Measurements from ENCODE around the gene PTGER3. TPM values are rescaled to one million over a fixed set of nuclear protein-coding genes. Genes with fewer than 3 reads are reported as not detected.
"Not testable (repeated sequence)": the region's sequence is repeated elsewhere in the genome, so short reads cannot be mapped to it uniquely, and the experiment has no call there.

The PTGER3 gene
- total RNA-seq, 2 experiments from 2014 or later = 0.05 TPM; not detected in 1

- Mint-ChIP-seq H3K27ac (no peak overlapping the region), H3K27me3 (ENCODE audit: low read depth) (peaks cover 8% of the 10 kb centered on the region), H3K9me3 (peaks cover 5% of the 10 kb centered on the region), H3K4me1 (ENCODE audit: low read depth) (no peaks in the 10 kb centered on the region), H3K36me3 (ENCODE audit: low read depth) (no peaks in the 10 kb centered on the region), H3K4me3 (no peak overlapping the region)
- CTCF ChIA-PET = interaction anchor here (0.6 to 1.1 kb wide), 5 partner anchors 11 to 614 kb away, joined by 3 to 4 read pairs (median 3); no protein-coding TSS in a partner anchor
- intact Hi-C loops (cut with micrococcal nuclease) = no loop called here
- no peak for DNase-seq
These were observed 81.5 kb downstream of the PTGER3 start for GRCh38 chr1:70966018-70966638.

GRCh38 chr1:70963374-70963773, 84.2 kb downstream of the PTGER3 start:
- intact Hi-C loops (cut with micrococcal nuclease) = no loop called here
- Mint-ChIP-seq H3K36me3 (ENCODE audit: low read depth) (no peaks in the 10 kb centered on the region), H3K4me3 (no peak overlapping the region), H3K4me1 (ENCODE audit: low read depth) (no peaks in the 10 kb centered on the region), H3K27me3 (ENCODE audit: low read depth) (peaks cover 8% of the 10 kb centered on the region), H3K27ac (no peak overlapping the region), H3K9me3 (peaks cover 5% of the 10 kb centered on the region)
- CTCF ChIA-PET = no interaction called here
- no peak for DNase-seq

- peaks cover 5% of the 10 kb centered on the region for H3K9me3 Mint-ChIP-seq
- intact Hi-C loops (cut with micrococcal nuclease) = no loop called here
- CTCF ChIA-PET = no interaction called here
- no peak for DNase-seq
- H3K27ac Mint-ChIP-seq = no peak overlapping the region
- peaks cover 5% of the 10 kb centered on the region for H3K27me3 Mint-ChIP-seq (ENCODE audit: low read depth)
- H3K4me1 Mint-ChIP-seq (ENCODE audit: low read depth) = no peaks in the 10 kb centered on the region
- H3K4me3 Mint-ChIP-seq = no peak overlapping the region
- no peaks in the 10 kb centered on the region for H3K36me3 Mint-ChIP-seq (ENCODE audit: low read depth)
These were observed 86.1 kb downstream of the PTGER3 start for GRCh38 chr1:70961374-70961975.

GRCh38 chr1:70948396-70949017, 99.1 kb downstream of the PTGER3 start:
- Mint-ChIP-seq H3K27me3 (ENCODE audit: low read depth) (peaks cover 2% of the 10 kb centered on the region), H3K36me3 (ENCODE audit: low read depth) (no peaks in the 10 kb centered on the region), H3K27ac (no peak overlapping the region)

GRCh38 chr1:70947835-70948234, 99.8 kb downstream of the PTGER3 start:
- CTCF ChIA-PET = no interaction called here
- H3K27ac Mint-ChIP-seq = no peak overlapping the region
- peaks cover 2% of the 10 kb centered on the region for H3K27me3 Mint-ChIP-seq (ENCODE audit: low read depth)
- DNase-seq = no peak
- no peaks in the 10 kb centered on the region for H3K9me3 Mint-ChIP-seq
- H3K36me3 Mint-ChIP-seq (ENCODE audit: low read depth) = no peaks in the 10 kb centered on the region
- no peak overlapping the region for H3K4me3 Mint-ChIP-seq
- no peaks in the 10 kb centered on the region for H3K4me1 Mint-ChIP-seq (ENCODE audit: low read depth)
- intact Hi-C loops (cut with micrococcal nuclease) = no loop called here

More at GRCh38 chr1:70948396-70949017, 99.1 kb downstream of the PTGER3 start:
- CTCF ChIA-PET = no interaction called here
- intact Hi-C loops (cut with micrococcal nuclease) = no loop called here
- DNase-seq = no peak
- Mint-ChIP-seq H3K4me1 (ENCODE audit: low read depth) (no peaks in the 10 kb centered on the region), H3K4me3 (no peak overlapping the region), H3K9me3 (no peaks in the 10 kb centered on the region)

- Mint-ChIP-seq H3K4me3 (no peak overlapping the region), H3K36me3 (ENCODE audit: low read depth) (no peaks in the 10 kb centered on the region), H3K4me1 (ENCODE audit: low read depth) (no peaks in the 10 kb centered on the region), H3K27ac (no peak overlapping the region), H3K27me3 (ENCODE audit: low read depth) (peaks cover 4% of the 10 kb centered on the region), H3K9me3 (peaks cover 1% of the 10 kb centered on the region)
- intact Hi-C loops (cut with micrococcal nuclease) = no loop called here
- CTCF ChIA-PET = no interaction called here
- DNase-seq = no peak
These were observed 101.9 kb downstream of the PTGER3 start for GRCh38 chr1:70945676-70946075.

GRCh38 chr1:70945251-70945650, 102.4 kb downstream of the PTGER3 start:
- Mint-ChIP-seq H3K36me3 (ENCODE audit: low read depth) (no peaks in the 10 kb centered on the region), H3K27me3 (ENCODE audit: low read depth) (peaks cover 4% of the 10 kb centered on the region), H3K4me3 (no peak overlapping the region), H3K4me1 (ENCODE audit: low read depth) (no peaks in the 10 kb centered on the region), H3K27ac (no peak overlapping the region), H3K9me3 (peaks cover 3% of the 10 kb centered on the region)
- intact Hi-C loops (cut with micrococcal nuclease) = no loop called here
- no peak for DNase-seq
- CTCF ChIA-PET = no interaction called here

- no peak for DNase-seq
- peaks cover 1% of the 10 kb centered on the region for H3K27me3 Mint-ChIP-seq (ENCODE audit: low read depth)
- no peak overlapping the region for H3K4me3 Mint-ChIP-seq
- intact Hi-C loops (cut with micrococcal nuclease) = no loop called here
- H3K9me3 Mint-ChIP-seq = peaks cover 3% of the 10 kb centered on the region
- no peaks in the 10 kb centered on the region for H3K36me3 Mint-ChIP-seq (ENCODE audit: low read depth)
- H3K4me1 Mint-ChIP-seq (ENCODE audit: low read depth) = no peaks in the 10 kb centered on the region
- no peak overlapping the region for H3K27ac Mint-ChIP-seq
- CTCF ChIA-PET = no interaction called here
These were observed 106.1 kb downstream of the PTGER3 start for GRCh38 chr1:70941563-70941962.

GRCh38 chr1:70940398-70940797, 107.2 kb downstream of the PTGER3 start:
- CTCF ChIA-PET; H3K27me3 Mint-ChIP-seq (ENCODE audit: low read depth); H3K27ac Mint-ChIP-seq; H3K36me3 Mint-ChIP-seq (ENCODE audit: low read depth); intact Hi-C loops (cut with micrococcal nuclease); DNase-seq; H3K4me1 Mint-ChIP-seq (ENCODE audit: low read depth); H3K4me3 Mint-ChIP-seq; H3K9me3 Mint-ChIP-seq: not testable (repeated sequence)

- no peaks in the 10 kb centered on the region for H3K4me1 Mint-ChIP-seq (ENCODE audit: low read depth)
- CTCF ChIA-PET = interaction anchor here (0.7 kb wide), 1 partner anchor 410 kb away, joined by 3 read pairs; no protein-coding TSS in a partner anchor
- no peak for DNase-seq
- no peaks in the 10 kb centered on the region for H3K36me3 Mint-ChIP-seq (ENCODE audit: low read depth)
- intact Hi-C loops (cut with micrococcal nuclease) = no loop called here
- H3K27ac Mint-ChIP-seq = no peak overlapping the region
- peaks cover 2% of the 10 kb centered on the region for H3K27me3 Mint-ChIP-seq (ENCODE audit: low read depth)
- no peak overlapping the region for H3K4me3 Mint-ChIP-seq
- H3K9me3 Mint-ChIP-seq = no peaks in the 10 kb centered on the region
These were observed 113.2 kb downstream of the PTGER3 start for GRCh38 chr1:70934194-70934961.

GRCh38 chr1:70930062-70930461, 117.6 kb downstream of the PTGER3 start:
- no peaks in the 10 kb centered on the region for H3K4me1 Mint-ChIP-seq (ENCODE audit: low read depth)
- no peak overlapping the region for H3K4me3 Mint-ChIP-seq
- intact Hi-C loops (cut with micrococcal nuclease) = no loop called here
- DNase-seq = no peak
- no peaks in the 10 kb centered on the region for H3K36me3 Mint-ChIP-seq (ENCODE audit: low read depth)
- H3K27me3 Mint-ChIP-seq (ENCODE audit: low read depth) = peaks cover 4% of the 10 kb centered on the region
- CTCF ChIA-PET = no interaction called here
- no peaks in the 10 kb centered on the region for H3K9me3 Mint-ChIP-seq
- no peak overlapping the region for H3K27ac Mint-ChIP-seq

GRCh38 chr1:70922196-70922595, 125.4 kb downstream of the PTGER3 start:
- H3K27me3 Mint-ChIP-seq (ENCODE audit: low read depth) = no peaks in the 10 kb centered on the region
- H3K4me1 Mint-ChIP-seq (ENCODE audit: low read depth) = no peaks in the 10 kb centered on the region
- no peak for DNase-seq
- H3K27ac Mint-ChIP-seq = no peak overlapping the region
- H3K9me3 Mint-ChIP-seq = peaks cover 9% of the 10 kb centered on the region
- H3K36me3 Mint-ChIP-seq (ENCODE audit: low read depth) = no peaks in the 10 kb centered on the region
- CTCF ChIA-PET = interaction anchor here (0.8 kb wide), 1 partner anchor 775 kb away, joined by 5 read pairs; no protein-coding TSS in a partner anchor
- no peak overlapping the region for H3K4me3 Mint-ChIP-seq
- intact Hi-C loops (cut with micrococcal nuclease) = loop anchor here (1.0 kb wide), 1 partner anchor 36 kb away; no protein-coding TSS in a partner anchor

Measured in activated naive CD4-positive, alpha-beta T cell treated with anti-CD3 and anti-CD28 coated beads for 36 hours (primary cell).